Endodermal cell (in vitro differentiated cells): Measurements from ENCODE around the gene NPSR1. TPM values are rescaled to one million over a fixed set of nuclear protein-coding genes. Genes with fewer than 3 reads are reported as not detected.

ENCODE experiments used
- DNase-seq: peaks from one replicate; pipeline ENCODE4 v3.0.0-alpha.2; 2017
- H3K27ac ChIP-seq: 2 replicates; pipeline ENCODE4 v1.5.1; 2013; ENCODE audit warnings: mild to moderate bottlenecking, low read depth, low read length, moderate library complexity
- H3K27me3 ChIP-seq: 2 replicates; pipeline ENCODE4 v1.6.1; 2013; ENCODE audit warnings: mild to moderate bottlenecking, low read length, moderate library complexity; ENCODE audit not compliant: insufficient read depth, control insufficient read depth, poor library complexity, severe bottlenecking
- H3K36me3 ChIP-seq: 2 replicates; pipeline ENCODE4 v1.7.0; 2013; ENCODE audit warnings: mild to moderate bottlenecking, low read length, moderate library complexity; ENCODE audit not compliant: control insufficient read depth, insufficient read depth
- H3K4me1 ChIP-seq: one replicate; pipeline ENCODE4 v1.7.0; 2013; ENCODE audit warnings: low read length; ENCODE audit not compliant: control insufficient read depth, insufficient read depth
- H3K4me3 ChIP-seq: 2 replicates; pipeline ENCODE4 v1.5.1; 2013; ENCODE audit warnings: mild to moderate bottlenecking, low read length, moderate library complexity
- H3K9ac ChIP-seq: 2 replicates; pipeline ENCODE4 v1.6.1; 2013; ENCODE audit warnings: mild to moderate bottlenecking, low read length, moderate library complexity; ENCODE audit not compliant: poor library complexity, severe bottlenecking; ENCODE audit errors: extremely low read depth
- H3K9me3 ChIP-seq: 2 replicates; pipeline ENCODE4 v1.6.1; 2013; ENCODE audit warnings: mild to moderate bottlenecking, low read length, moderate library complexity; ENCODE audit not compliant: control insufficient read depth
- H3K27ac Mint-ChIP-seq: 2 replicates; pipeline ENCODE4 v1.8.0; 2020; ENCODE audit warnings: mixed read lengths
- H3K27me3 Mint-ChIP-seq: 2 replicates; pipeline ENCODE4 v1.8.0; 2021; ENCODE audit warnings: mild to moderate bottlenecking, mixed read lengths; ENCODE audit not compliant: insufficient read depth
- H3K36me3 Mint-ChIP-seq: 2 replicates; pipeline ENCODE4 v1.8.0; 2020; ENCODE audit warnings: low read depth, mixed read lengths
- H3K4me1 Mint-ChIP-seq: 2 replicates; pipeline ENCODE4 v1.8.0; 2020; ENCODE audit warnings: mixed read lengths
- H3K4me3 Mint-ChIP-seq: 2 replicates; pipeline ENCODE4 v1.8.0; 2020; ENCODE audit warnings: mild to moderate bottlenecking, moderate library complexity, mixed read lengths
- H3K9me3 Mint-ChIP-seq: 2 replicates; pipeline ENCODE4 v1.8.0; 2020; ENCODE audit warnings: mild to moderate bottlenecking, mixed read lengths
- CTCF ChIP-seq: fragments of 200-600 bp; sonication (generic); conservative IDR thresholded peaks from 2 replicates; pipeline ENCODE4 v1.5.0; 2021; ENCODE audit warnings: antibody characterized with exemption, mild to moderate bottlenecking
- WGBS, 2 experiments: methylation state at CpG; one replicate each; pipeline versions ENCODE4 v1.1.5 to v1.1.7; 2013; ENCODE audit warnings: missing lambda C conversion rate in 2 of 2, mixed read lengths in 1 of 2; ENCODE audit not compliant: insufficient coverage in 1 of 2, insufficient read length in 1 of 2; 5-methylcytosine and 5-hydroxymethylcytosine counted together
- total RNA-seq, 2 donors: library from RNA; stranded (reverse); fragmentation: NEBNext Ultra II Directional in 1 of 2; extraction: Animal tissue kit (Norgen Biotek cat#: 25700) in 1 of 2; gene quantifications; 2 replicates in 1 of 2; 3 replicates in 1 of 2; pipeline ENCODE4 v1.2.1, GENCODE V29; 2021

NPSR1 gene
- total RNA-seq, 2 donors from 2014 or later: not detected

DNA sequence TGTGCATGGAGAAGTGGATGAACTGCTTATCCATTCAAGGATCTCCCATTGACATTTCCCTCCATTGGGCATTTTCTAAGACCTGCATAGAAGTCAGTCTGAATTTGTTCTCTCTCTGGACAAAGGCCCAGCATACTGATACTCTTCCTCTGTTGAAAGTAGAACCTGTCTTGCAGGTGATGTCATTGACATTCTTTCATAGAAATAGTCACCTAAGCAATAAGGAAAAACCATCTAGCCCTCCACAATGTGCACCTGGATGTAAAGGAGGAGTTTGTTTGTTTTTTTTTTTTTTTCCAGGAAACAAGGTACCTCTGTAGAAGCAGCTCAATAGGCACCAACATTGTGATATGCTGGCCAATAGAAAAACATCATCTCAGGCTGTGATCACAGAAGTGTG lies 228.8 kb downstream of the NPSR1 start:
- no peak overlapping the region for H3K4me3 Mint-ChIP-seq
- H3K4me1 Mint-ChIP-seq: no peaks in the 10 kb centered on the region
- no peaks in the 10 kb centered on the region for H3K4me1 ChIP-seq
- H3K27me3 ChIP-seq: no peaks in the 10 kb centered on the region
- peaks cover 28% of the 10 kb centered on the region for H3K9me3 ChIP-seq
- peaks cover 2% of the 10 kb centered on the region for H3K36me3 Mint-ChIP-seq
- H3K27ac ChIP-seq: no peak overlapping the region
- no peak for TF ChIP-seq CTCF
- no peak overlapping the region for H3K9ac ChIP-seq
- H3K27me3 Mint-ChIP-seq: no peaks in the 10 kb centered on the region
- H3K9me3 Mint-ChIP-seq: peaks cover 28% of the 10 kb centered on the region
- H3K4me3 ChIP-seq: no peak overlapping the region
- DNase-seq: no peak
- no peaks in the 10 kb centered on the region for H3K36me3 ChIP-seq
- H3K27ac Mint-ChIP-seq: no peak overlapping the region

DNA sequence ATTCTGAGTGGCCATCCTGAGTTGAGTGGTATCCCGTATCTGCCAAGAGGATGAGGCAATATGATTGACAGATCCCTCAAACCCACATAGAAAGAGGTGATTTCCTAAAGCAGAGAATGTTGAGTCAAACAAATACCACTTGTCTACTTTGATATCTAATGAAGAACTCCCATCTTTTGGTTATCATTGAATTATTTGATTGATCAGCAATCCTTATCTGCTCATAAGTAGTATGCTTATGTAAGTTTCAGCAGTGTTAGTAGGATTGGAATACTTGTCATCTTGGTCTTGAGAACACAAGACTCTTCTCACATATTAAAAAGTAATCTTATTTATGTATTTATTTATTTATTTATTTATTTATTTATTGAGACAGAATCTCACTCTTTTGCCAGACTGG lies 231.9 kb downstream of the NPSR1 start:
- H3K27me3 ChIP-seq: no peaks in the 10 kb centered on the region
- no peak overlapping the region for H3K27ac ChIP-seq
- H3K9me3 ChIP-seq: peaks cover 6% of the 10 kb centered on the region
- Mint-ChIP-seq H3K27me3 (no peaks in the 10 kb centered on the region), H3K27ac (no peak overlapping the region), H3K36me3 (no peaks in the 10 kb centered on the region), H3K9me3 (peaks cover 16% of the 10 kb centered on the region), H3K4me3 (no peak overlapping the region), H3K4me1 (no peaks in the 10 kb centered on the region)
- H3K4me3 ChIP-seq: no peak overlapping the region
- no peak overlapping the region for H3K9ac ChIP-seq
- H3K36me3 ChIP-seq: no peaks in the 10 kb centered on the region
- no peak for TF ChIP-seq CTCF
- H3K4me1 ChIP-seq: no peaks in the 10 kb centered on the region
- 100% methylated on average over 1 of the region's 1 CpG for WGBS, 2 experiments
- DNase-seq: no peak

GRCh38 chr7:34895202-34895601 lies 237.2 kb downstream of the NPSR1 start:
- no peak for DNase-seq
- H3K36me3 Mint-ChIP-seq: peaks cover 5% of the 10 kb centered on the region
- H3K9me3 Mint-ChIP-seq: peaks cover 43% of the 10 kb centered on the region
- H3K27me3 ChIP-seq: no peaks in the 10 kb centered on the region
- no peak overlapping the region for H3K27ac ChIP-seq
- H3K4me1 ChIP-seq: no peaks in the 10 kb centered on the region
- H3K9me3 ChIP-seq: peaks cover 21% of the 10 kb centered on the region
- no peaks in the 10 kb centered on the region for H3K27me3 Mint-ChIP-seq
- no peak overlapping the region for H3K9ac ChIP-seq
- no peaks in the 10 kb centered on the region for H3K36me3 ChIP-seq
- H3K4me3 ChIP-seq: peak overlapping the region; percentile 65
- H3K4me1 Mint-ChIP-seq: no peaks in the 10 kb centered on the region
- H3K4me3 Mint-ChIP-seq: no peak overlapping the region
- no peak overlapping the region for H3K27ac Mint-ChIP-seq
- TF ChIP-seq CTCF: no peak
